ENCODE measurements around the gene RANBP1.
A peak's percentile ranks its signal among the peaks of the same experiment; 100 is the strongest.

The RANBP1 gene

GRCh38 chr22:20109411-20110358, 6.2 kb upstream of the RANBP1 start:
- DNase-seq: no peak

DNA sequence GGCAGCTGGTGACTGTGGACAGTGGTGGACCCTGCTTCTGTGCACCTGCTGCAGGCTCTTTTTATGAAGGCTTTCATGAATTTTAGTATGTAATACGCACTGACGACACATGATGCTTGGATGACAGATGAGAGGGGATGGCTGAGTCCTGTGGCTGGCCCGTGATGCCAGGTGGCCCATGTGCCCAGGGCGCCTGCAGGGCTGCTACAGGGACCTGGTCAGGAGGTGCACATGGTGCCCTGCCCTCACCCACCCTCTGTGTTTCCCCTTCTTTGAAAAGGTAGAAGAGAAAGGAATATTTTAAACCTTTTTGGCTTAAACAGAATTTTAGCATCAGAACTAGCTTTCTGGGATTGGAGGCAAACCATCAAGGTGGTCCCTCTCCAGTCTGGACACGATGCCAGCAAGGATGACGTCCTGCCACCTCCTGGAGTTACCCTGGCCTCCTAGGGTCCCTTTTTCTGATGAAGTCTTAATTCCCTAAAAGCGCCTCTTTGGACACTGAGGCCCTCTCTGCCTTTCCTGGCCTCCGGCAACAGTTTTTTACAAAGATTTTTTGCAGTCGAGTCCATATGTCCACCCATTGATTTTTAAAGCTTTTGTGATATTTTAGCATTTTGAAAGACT, 5.4 kb upstream of the RANBP1 start:
- DNase-seq: no peak

DNA sequence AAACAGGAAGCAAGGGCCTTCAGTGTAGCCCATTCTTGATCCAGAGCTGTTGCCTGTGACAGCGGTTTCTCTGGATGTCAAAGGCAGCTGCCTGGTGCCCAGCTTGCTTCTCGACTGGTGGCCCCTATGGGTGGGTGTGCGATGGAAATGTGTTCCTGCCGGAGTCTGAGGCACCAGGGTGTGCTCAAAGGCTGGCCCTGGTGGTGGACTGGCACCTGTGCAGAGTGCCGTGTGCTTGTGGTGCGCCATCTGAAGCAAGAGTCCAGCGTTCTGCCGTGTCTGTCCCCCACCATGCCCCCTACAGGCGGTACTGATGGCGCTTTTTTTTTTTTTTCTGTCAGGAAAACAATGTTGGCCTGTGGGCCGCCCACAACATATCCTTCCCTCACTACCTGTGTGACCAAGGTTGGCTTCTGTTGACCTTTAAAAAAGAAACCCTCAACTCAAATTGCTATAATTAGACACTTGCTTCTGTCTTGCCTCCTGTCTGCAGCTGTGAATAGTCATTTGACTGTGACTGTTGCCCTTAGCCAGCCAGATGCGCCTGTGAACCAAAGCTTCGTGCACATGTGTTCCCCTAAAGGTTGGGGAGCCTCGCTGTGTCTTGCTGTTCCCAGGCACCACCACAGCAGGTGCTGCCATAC, 4.7 kb upstream of the RANBP1 start:
- DNase-seq: no peak

GRCh38 chr22:20111689-20112622, 3.9 kb upstream of the RANBP1 start:
- no peak for DNase-seq

DNA sequence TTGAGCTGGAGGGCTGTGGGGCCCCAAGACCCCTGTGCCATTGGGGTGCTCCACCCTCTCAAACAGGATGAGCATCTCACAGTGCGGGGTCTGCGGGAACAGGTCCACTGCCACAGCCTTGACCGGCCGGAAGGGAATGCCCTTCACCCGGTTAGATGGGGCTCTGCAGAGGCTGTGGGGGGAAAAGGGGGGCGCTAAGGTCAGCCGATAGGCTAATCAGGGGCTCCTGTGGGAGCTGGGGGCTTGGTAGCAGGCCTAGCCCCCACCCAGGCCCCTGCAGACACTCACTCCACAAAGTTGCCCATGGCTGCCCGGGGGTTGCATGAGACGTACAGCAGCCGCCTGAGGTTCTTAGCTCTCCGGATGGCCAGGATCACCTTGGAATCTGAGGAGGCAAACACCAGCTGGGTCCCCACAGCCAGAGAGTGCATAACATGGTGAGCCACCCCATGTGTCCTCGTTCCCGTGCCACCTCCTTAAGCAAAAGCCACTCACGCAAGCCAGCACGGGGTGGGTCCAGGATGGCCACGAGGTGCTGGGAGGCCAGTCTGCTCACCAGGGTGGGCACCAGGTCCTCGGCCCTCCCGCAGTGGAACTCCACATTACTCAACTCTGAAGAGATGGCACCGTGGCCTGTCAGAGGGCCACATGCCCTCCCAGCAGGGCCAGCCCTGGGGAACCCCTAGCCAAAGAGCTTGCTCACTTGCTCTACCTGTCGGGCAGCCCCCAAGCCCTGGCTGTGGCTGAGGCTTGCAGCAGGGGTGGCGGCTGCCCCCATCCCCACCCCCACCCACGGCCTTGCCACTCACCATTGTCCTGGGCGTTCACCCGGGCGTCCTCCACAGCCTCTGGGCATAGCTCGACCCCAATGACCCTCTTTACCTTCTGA, 3.0 kb upstream of the RANBP1 start:
- DNase-seq: no peak

DNA sequence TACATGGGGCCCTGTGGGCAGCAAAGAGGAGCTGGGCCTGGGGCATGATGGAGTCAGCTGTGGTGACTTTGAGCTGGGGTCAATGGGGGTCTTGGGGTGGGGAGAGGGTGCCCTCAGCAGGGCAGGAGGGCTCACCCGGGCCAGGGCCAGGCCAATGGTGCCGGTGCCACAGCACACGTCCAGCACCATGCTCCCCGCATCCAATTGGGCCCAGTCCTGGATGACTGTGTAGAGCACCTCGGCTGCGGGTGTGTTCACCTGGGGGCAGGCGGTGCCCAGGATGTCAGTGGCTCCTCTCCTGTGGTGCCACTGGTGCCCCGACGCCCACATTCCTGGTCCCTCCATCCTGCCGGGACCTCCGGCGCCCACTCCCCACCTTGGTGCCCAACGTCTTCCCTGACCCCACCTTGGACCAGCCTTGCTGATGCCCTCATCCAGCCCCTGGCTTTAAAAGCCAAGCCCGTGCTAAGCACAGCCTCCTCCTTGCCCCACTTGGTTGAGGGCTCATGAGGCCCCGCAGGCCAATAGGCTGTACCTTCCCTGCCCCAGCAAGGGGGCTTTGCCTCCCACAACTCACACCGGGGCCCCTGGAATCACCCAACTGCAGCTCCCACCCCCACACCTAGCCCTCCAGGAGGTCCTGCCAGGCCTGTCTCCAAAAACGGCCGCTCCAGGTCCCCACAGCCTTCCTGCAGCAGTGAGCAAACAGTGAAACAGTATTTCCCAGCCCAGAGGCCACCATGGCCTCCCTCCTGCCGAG, 2.2 kb upstream of the RANBP1 start:
- no peak for DNase-seq

DNA sequence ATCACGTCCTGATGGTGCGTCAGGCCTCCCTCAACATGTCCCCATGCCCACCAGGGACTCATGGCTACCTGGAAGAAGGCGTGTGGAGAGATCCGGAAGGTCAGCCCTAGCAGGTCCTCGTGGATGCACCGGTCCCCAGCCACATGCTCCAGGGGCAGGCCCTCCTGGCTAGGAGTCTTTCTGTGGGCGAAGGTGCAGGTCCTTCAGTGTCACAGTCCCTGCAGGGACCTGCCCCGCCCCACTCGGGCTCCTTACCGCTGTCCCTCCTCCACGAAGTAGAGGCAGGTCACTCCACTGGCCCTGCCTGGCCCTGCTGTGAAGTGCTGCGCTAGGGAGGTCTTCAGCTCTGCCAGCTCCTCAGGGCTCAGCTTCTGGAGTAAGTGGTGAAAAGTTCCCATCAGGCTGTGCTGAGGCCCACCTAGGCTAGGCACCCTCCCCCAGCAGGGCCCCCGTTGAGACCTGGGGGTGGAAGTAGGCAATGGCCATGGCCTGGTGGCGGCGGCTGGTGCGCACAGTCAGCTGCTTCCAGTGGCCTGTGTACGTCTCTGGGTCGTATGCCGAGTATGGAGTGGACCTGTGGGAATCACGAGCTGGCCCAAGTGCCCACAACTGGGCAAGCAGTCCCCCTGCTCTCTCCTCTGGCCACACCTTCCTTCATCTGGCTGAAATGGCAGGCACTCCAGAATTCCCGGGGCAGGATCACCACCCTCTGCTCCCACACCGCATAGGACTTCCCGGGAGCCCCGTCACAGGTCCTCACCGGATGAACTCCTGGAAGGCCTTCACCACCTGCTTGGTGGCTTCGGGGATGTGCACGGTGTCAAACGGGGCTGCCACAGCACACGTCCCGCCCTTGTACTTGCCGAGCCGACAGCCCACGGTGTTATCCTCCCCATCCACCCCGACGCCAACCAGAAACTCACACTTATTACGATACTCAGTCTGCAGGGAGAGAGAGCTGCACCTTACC, 1.1 kb upstream of the RANBP1 start:
- no peak for DNase-seq

DNA sequence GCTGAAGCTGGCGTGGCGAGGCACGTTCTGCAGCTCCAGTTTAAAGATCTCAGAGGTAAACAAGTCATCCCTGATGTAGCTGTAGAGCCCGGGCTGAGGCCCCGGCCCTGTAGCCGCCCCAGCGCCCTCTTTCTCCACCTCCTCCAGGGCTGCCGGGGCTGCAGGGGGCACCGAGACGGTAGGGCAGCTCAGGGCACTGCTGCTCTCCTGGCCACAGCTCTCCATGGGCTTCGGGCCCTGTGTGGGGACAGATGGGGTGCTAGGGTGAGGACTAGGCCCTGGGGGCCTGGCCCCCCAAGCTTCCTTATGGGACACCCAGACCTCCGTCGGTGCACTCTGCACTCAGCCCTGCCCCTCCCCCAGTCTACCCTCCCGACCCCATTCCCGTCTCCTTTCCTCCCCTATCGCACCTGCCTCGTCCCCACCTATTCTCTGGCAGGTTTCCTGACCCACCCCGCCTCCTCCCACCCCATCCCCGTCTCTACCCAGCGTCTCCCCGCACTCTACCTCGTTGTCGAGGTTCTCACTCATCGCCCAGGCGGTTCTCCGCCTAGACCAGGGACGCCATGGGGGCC, 559 bp downstream of the RANBP1 start:
- DNase-seq: no peak

DNA sequence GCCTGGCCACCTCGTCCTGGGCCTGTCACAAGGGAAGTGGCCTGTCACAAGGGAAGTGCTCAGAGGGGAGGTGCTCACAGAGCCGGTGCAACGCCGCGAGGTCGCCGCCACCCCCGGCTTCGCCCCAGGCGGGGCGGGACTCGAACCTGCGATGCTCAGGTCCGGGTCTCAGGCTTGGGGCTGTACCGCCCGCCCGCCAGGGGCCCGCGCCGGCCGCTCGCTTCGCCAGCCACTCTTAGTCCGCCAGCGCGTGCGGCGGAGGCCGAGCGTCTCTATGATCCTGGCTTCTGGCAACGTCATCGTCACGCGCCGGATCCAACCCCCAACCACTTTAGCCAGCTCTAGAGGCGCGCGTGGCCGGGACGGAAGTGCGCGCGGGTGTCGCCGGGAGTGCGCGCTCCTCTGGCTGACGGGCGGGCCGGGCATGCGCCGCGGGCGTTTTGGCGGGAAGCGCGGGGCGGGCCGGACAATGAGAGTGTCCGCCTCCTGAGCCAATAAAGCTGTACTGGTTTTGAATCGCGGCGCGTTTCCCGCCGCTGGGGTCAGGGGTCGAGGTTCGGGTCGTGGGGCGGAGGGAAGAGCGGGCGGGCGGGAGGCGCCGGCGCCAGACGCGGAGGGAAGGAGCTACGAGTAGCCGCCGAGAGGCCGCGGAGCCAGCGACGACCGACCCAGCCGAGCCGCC, 1.2 kb downstream of the RANBP1 start, which contains the start of gene TRMT2A:
TRMT2A (minus strand) TSS at position 276 of the 682 bp plus-strand sequence. CDS start 320 bp downstream, outside the sequence.
- DNase-seq: peak; percentile 98

- DNase-seq: no peak
Measured at GRCh38 chr22:20117633-20118299, 1.9 kb downstream of the RANBP1 start.

DNA sequence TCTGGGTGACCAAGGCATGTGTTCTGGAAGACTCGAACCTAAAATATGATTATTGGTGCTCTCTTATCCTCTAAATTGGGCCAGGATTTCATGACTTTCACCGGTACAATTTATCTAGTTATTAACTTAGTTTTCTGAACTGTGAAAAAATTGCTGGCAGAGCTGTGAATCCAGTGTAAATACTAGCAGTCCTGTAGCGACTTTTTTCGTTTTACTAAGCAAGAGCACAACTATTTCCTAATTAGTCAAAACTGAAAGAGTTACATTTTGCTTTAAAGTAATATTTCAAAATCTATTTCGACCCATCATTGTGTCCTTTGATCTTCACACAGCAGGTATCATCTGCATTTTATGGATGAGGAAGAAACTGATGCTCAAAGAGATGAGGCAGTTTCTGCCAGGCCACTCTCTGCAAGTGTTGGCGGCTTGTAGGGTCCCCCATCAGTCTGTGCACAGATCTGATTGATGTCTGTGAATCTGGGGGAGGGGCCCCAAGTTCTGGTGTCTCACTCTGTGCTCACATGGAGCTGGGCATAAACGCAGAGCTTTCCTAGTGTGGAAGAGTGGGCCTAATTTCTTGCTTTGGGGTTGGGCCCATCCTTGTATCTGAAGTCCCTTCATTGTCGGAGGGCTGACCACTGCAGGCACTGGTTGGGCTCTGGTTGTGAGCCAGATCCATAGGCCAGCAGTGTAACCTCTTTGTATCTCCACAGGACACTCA, 2.6 kb downstream of the RANBP1 start:
- no peak for DNase-seq

GRCh38 chr22:20121856-20122415, 6.0 kb downstream of the RANBP1 start:
- no peak for DNase-seq

DNA sequence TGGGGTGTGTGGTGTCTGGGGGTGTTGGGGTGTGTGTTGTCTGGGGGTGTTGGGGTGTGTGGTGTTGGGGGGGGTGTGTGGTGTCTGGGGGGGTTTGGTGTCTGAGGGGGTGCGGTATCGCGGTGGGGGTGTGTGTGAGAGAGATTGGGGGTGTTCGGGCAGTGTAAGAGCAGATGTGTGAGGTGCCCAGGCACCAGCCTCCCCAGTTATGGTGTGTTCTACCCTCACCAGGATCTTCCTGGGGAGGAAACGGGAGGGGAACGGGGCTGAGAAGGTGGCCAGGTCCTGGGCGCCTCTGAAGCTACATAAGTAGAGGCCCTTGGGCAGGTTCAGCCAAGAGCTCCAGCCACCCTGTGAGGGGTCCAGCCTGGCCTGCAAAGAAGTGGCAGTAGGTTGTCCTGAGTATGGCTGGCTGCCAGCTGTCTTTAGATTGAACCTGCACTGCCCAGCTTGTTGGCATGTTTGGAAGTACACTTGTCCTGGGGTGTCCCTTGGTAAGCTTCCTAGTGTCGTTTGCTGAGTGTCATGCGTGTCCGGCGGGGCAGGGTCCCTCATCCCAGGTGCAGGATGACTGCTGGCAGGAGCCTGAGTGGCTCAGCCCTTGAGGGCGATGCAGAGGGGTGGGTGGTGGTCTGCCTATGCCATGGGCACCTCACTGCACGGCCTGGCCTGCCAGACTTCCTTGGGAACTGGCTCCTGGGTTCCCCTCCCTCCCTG, 7.6 kb downstream of the RANBP1 start:
- DNase-seq: no peak

GRCh38 chr22:20124083-20124787, 8.3 kb downstream of the RANBP1 start:
- DNase-seq: no peak

Measured in GDM1 (cell line).